ENCODE results near the gene ARMC2.
"Not testable (repeated sequence)": the region's sequence is repeated elsewhere in the genome, so short reads cannot be mapped to it uniquely, and the experiment has no call there.

ARMC2 gene

DNA sequence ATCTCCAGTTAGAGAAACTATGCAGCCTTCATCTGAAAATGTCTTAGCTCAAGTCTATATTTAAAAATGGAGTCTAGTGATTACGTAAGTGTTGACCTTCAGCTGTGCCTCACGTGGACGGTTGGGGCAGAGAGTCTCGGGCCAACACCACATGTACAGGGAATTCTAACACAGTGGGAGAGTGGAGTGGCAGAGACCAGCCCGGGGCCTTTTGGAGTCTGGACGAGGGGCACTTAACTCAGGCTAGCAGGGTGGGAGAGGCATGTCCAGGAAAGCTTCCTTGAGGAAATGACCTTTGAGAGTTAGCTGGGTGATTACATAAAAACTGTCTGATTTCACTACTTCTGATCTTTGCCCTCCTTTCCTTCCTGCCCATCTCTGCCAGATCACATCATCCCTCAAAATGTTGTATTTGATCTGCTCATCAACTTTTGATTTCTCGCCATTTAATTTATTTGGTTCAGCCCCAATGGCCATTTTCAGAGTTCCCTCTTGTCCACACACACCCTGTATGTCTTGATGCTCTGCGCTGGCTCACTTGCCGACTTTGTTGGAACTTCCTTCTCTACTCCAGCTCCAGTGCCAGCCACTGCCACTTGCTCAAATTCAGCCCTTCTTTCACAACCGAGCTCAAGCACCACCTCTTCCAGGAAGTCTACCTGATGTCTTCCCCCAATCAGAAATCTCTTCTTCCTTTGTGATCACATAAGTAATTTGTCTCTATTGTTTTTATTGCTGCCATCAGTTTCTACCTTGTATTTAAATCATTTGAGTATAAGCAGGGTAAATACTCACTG is 2.6 kb downstream of the ARMC2 start:
- peak; percentile 50 for DNase-seq (ENCODE audit: low read depth)
- H3K4me3 ChIP-seq (ENCODE audit: low read depth, low read length): no peak overlapping the region
- TF ChIP-seq, protein P1, sequence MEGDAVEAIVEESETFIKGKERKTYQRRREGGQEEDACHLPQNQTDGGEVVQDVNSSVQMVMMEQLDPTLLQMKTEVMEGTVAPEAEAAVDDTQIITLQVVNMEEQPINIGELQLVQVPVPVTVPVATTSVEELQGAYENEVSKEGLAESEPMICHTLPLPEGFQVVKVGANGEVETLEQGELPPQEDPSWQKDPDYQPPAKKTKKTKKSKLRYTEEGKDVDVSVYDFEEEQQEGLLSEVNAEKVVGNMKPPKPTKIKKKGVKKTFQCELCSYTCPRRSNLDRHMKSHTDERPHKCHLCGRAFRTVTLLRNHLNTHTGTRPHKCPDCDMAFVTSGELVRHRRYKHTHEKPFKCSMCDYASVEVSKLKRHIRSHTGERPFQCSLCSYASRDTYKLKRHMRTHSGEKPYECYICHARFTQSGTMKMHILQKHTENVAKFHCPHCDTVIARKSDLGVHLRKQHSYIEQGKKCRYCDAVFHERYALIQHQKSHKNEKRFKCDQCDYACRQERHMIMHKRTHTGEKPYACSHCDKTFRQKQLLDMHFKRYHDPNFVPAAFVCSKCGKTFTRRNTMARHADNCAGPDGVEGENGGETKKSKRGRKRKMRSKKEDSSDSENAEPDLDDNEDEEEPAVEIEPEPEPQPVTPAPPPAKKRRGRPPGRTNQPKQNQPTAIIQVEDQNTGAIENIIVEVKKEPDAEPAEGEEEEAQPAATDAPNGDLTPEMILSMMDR (conservative IDR thresholded peaks at IDR 0.05; ENCODE audit: low read depth, low read length): no peak

DNA sequence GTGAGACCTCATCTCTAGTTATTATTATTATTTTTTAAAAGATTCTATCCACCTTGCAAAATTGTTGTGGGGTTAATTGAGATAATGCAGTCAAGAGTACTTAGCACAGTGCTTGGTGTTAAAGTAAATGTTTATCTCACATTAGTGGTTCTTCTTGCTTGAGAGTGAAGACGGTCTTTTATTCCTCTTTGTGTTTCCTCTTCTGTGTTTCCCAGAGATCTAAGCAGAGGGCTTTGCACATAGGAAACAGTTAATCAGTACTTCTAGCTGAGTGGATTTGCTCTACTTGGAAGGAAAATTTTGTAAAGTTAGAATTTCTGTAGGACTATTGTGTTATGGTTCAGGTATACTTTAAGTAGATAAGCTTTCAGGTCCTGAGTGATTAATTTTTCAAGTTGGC is 3.5 kb downstream of the ARMC2 start:
- DNase-seq (ENCODE audit: low read depth): no peak
- no peak overlapping the region for H3K4me3 ChIP-seq (ENCODE audit: low read depth, low read length)
- TF ChIP-seq, protein P1 (conservative IDR thresholded peaks at IDR 0.05; ENCODE audit: low read depth, low read length): no peak

DNA sequence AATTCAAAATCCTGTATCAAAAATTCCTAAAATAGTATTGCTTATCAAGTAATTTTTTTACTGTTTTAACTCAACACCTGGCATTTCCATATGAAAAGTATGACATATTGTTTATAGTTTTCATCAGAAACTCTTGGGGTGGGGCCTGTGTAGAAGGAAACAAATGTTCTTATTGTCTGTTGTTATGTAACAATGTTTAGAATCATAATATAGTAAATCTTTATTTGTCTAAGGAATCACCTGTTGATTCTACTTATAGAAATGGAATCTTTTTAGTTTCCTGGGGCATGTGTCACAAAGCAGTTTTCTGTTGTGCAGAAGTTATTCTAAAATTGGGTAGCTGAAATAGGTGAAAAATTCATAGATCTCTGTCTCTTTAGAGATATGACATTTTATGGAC is 4.9 kb downstream of the ARMC2 start:
- H3K4me3 ChIP-seq (ENCODE audit: low read depth, low read length): no peak overlapping the region
- TF ChIP-seq, protein P1 (conservative IDR thresholded peaks at IDR 0.05; ENCODE audit: low read depth, low read length): no peak
- DNase-seq (ENCODE audit: low read depth): no peak

DNA sequence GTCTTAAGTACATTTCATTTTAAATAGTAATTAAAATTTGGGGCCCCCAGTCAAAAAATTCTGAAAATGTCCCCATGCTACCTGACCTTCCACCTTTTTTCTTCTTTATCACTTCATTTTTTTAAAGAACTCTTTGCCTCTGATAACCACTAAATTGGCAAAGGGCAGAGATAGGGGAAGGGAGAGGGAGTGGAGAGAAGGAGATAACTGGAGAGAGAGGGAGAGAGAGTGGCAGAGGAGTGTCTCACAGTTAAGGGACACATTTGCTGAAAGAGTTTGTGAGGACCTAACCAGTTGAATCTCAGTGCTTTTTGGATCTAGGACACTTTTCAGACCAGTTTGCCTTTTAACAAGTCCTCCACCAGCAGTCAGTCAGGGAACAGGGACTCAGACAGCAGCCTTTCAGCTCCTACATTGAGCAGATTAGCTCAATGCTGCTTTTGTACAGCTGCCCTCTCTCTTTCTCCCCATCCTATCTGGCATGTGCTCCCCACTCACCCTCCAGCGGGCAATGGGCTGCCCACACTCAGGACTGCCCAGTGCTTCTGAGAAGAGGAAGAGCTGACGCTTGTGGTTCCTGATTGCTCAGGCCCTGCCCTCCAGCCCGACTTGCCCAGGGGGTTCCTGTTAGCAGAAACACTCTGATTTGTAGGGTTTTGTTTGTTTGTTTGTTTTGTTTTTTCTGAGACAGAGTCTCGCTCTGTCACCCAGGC is 14.4 kb downstream of the ARMC2 start:
- DNase-seq (ENCODE audit: low read depth): no peak
- no peak overlapping the region for H3K4me3 ChIP-seq (ENCODE audit: low read depth, low read length)
- TF ChIP-seq, protein P1 (conservative IDR thresholded peaks at IDR 0.05; ENCODE audit: low read depth, low read length): no peak

DNA sequence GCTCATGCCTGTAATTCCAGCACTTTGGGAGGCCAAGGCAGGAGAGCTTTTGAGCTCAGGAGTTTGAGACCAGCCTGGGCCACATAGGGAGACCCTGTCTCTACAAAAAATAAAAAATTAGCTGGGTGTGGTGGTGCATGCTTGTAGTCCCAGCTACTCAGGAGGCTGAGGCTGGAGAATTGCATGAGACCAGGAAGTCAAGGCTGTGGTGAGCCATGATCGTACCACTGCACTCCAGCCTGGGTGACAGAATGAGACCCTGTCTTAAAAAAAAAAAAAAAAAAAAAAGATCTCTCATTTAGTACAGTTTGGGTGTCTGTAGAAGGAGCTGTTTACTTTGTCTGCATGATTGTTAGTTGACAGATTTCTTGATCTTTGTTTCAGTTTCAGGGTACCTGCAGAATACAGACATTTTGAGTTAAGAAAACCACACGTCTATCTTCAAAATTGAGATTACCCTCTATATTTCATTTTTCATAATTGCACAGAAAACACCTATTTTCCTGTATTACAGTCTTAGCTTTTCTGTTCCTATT is 17.6 kb downstream of the ARMC2 start:
- not testable (repeated sequence) for H3K4me3 ChIP-seq (ENCODE audit: low read depth, low read length); DNase-seq (ENCODE audit: low read depth)

DNA sequence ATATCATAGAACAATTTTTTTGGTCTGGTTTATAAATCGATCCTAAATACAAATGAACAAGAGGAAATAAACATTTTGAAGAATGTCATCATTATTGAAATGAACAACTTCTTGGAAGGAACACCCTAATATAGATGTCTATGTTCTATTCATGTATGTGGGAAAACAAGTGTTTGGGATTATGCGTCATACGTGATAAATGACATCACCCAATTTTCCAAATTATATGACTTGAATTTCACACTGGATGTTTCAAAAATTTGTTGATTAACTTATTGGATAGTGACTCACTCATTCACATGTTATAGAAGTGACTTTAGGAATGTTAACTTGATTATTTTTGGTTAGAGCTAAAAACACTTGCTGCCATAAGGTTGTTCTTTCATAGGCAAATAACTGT is 18.6 kb downstream of the ARMC2 start:
- TF ChIP-seq, protein P1 (conservative IDR thresholded peaks at IDR 0.05; ENCODE audit: low read depth, low read length): no peak
- no peak for DNase-seq (ENCODE audit: low read depth)
- H3K4me3 ChIP-seq (ENCODE audit: low read depth, low read length): no peak overlapping the region

DNA sequence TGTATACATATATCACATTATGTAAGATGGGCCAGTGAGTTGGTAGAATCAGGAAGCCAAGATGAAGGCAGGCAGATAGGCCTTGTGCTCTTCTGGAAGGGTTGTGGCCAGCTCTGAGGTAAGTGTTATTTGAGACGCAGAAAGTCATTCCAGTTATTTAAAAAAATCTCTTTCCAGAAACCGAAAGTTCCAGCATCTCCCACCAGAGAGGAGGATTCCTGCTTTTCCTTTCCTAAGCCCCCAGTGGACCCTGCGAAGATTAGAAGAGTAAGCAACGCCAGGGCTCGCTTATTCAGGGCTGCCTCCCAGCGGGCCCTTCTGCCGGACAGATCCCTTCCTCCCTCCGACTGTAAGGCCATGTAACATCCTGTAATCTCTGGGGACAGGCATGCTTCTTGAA is 20.4 kb downstream of the ARMC2 start:
- DNase-seq (ENCODE audit: low read depth): no peak
- H3K4me3 ChIP-seq (ENCODE audit: low read depth, low read length): no peak overlapping the region
- TF ChIP-seq, protein P1 (conservative IDR thresholded peaks at IDR 0.05; ENCODE audit: low read depth, low read length): no peak
